Renal cortex interstitium (tissue), 15 donors: Measurements from ENCODE around the gene DNAJB11. TPM values are rescaled to one million over a fixed set of nuclear protein-coding genes. Genes with fewer than 3 reads are reported as not detected.
"Not testable (repeated sequence)": the region's sequence is repeated elsewhere in the genome, so short reads cannot be mapped to it uniquely, and the experiment has no call there.

ENCODE experiments used
- DNase-seq, 11 donors: peaks; one replicate each; pipeline ENCODE4 v3.0.0-alpha.2; 2013; ENCODE audit warnings: low read depth in 9 of 11, low spot score in 4 of 11; ENCODE audit errors: extremely low read depth in 1 of 11
- long read RNA-seq, 16 experiments: transcript quantifications; one replicate each; lab custom pipeline, GENCODE V29; 2026
- polyA plus RNA-seq, 3 donors: library from polyadenylated mRNA; unstranded; fragments of 120-200 nt; gene quantifications; one replicate each; pipeline ENCODE4 v1.2.1, GENCODE V29; 2013; ENCODE audit not compliant: insufficient read length in 3 of 3

Gene DNAJB11
- polyA plus RNA-seq = 10 to 100 TPM; 70.0 to 73.5 (median 70.2) TPM
- long read RNA-seq, donor 1, transcript DNAJB11-201 (10 exons, 1,688 nt) = major isoform, 24 of 24 reads
- long read RNA-seq, donor 1, partial matches to known transcripts = 0 of 24 reads
- long read RNA-seq, donor 1, other reads (novel, unspliced or antisense) = 0 of 24 reads
- long read RNA-seq, donor 2, full-length matches to known transcripts = 20 of 20 reads
- long read RNA-seq, donor 2, partial matches to known transcripts = 0 of 20 reads
- long read RNA-seq, donor 2, other reads (novel, unspliced or antisense) = 0 of 20 reads
- long read RNA-seq, donor 3, full-length matches to known transcripts = 45 of 58 reads
- long read RNA-seq, donor 3, partial matches to known transcripts = 13 of 58 reads
- long read RNA-seq, donor 3, other reads (novel, unspliced or antisense) = 0 of 58 reads
- long read RNA-seq, donor 4, full-length matches to known transcripts = 25 of 33 reads
- long read RNA-seq, donor 4, partial matches to known transcripts = 8 of 33 reads
- long read RNA-seq, donor 4, other reads (novel, unspliced or antisense) = 0 of 33 reads
- long read RNA-seq, donor 5 = 0 reads
- long read RNA-seq, donor 6, transcript DNAJB11-201 (10 exons, 1,688 nt) = major isoform, 15 of 32 reads
- long read RNA-seq, donor 6, partial matches to known transcripts = 14 of 32 reads
- long read RNA-seq, donor 6, other reads (novel, unspliced or antisense) = 0 of 32 reads
- long read RNA-seq, donor 7, full-length matches to known transcripts = 31 of 38 reads
- long read RNA-seq, donor 7, partial matches to known transcripts = 7 of 38 reads
- long read RNA-seq, donor 7, other reads (novel, unspliced or antisense) = 0 of 38 reads
- long read RNA-seq, donor 8, full-length matches to known transcripts = 38 of 53 reads
- long read RNA-seq, donor 8, partial matches to known transcripts = 15 of 53 reads
- long read RNA-seq, donor 8, other reads (novel, unspliced or antisense) = 0 of 53 reads
- long read RNA-seq, donor 9, full-length matches to known transcripts = 35 of 40 reads
- long read RNA-seq, donor 9, partial matches to known transcripts = 5 of 40 reads
- long read RNA-seq, donor 9, other reads (novel, unspliced or antisense) = 0 of 40 reads
- long read RNA-seq, donor 10, full-length matches to known transcripts = 26 of 26 reads
- long read RNA-seq, donor 10, partial matches to known transcripts = 0 of 26 reads
- long read RNA-seq, donor 10, other reads (novel, unspliced or antisense) = 0 of 26 reads
- long read RNA-seq, donor 11, transcript DNAJB11-201 (10 exons, 1,688 nt) = major isoform, 18 of 23 reads
- long read RNA-seq, donor 11, partial matches to known transcripts = 5 of 23 reads
- long read RNA-seq, donor 11, other reads (novel, unspliced or antisense) = 0 of 23 reads
- long read RNA-seq, donor 12, transcript DNAJB11-201 (10 exons, 1,688 nt) = major isoform, 7 of 13 reads
- long read RNA-seq, donor 12, partial matches to known transcripts = 6 of 13 reads
- long read RNA-seq, donor 12, other reads (novel, unspliced or antisense) = 0 of 13 reads
- long read RNA-seq, donor 13 = 0 reads
- long read RNA-seq, donor 14, full-length matches to known transcripts = 25 of 30 reads
- long read RNA-seq, donor 14, partial matches to known transcripts = 5 of 30 reads
- long read RNA-seq, donor 14, other reads (novel, unspliced or antisense) = 0 of 30 reads
- long read RNA-seq, donor 15, transcript DNAJB11-201 (10 exons, 1,688 nt) = major isoform, 13 of 13 reads
- long read RNA-seq, donor 15, partial matches to known transcripts = 0 of 13 reads
- long read RNA-seq, donor 15, other reads (novel, unspliced or antisense) = 0 of 13 reads
- long read RNA-seq, donor 16, full-length matches to known transcripts = 65 of 73 reads
- long read RNA-seq, donor 16, partial matches to known transcripts = 8 of 73 reads
- long read RNA-seq, donor 16, other reads (novel, unspliced or antisense) = 0 of 73 reads

DNA sequence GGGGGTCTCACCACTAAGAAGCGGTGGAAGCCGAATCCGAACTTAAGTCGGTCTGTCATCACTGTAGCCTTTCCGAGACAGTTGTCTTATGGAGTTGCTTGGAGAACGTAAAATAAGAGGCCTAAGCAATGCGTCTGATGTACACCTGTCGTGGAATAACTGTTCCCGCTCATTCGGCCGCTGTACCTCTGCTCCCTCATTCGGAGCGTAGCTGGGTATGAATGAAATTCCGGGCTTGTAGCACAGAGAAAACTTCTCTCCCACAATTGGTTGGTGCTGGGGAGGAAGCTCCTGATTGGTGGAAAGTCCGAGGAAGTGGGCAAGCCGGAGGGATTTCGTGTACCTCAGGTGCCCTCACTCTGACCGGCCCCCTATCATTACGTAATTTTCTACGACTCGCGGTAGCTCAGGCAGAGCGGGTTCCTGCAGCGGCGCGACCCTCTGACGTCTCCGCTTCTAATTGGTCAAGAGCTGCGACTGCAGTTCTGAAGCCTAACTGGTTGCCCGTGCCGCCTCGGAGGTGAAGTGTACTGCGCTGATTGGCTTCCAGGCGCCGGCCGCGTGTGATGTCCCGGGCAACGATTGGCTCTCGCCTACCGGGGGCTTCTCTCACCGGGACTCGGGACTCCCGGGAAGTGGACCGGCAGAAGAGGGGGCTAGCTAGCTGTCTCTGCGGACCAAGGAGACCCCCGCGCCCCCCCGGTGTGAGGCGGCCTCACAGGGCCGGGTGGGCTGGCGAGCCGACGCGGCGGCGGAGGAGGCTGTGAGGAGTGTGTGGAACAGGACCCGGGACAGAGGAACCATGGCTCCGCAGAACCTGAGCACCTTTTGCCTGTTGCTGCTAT, at the start of gene DNAJB11:
Gene DNAJB11 (plus strand): TSS at position 625 of the 845 bp plus-strand sequence. CDS start 178 bp downstream, at position 803.
- peak; percentile 96 to 100 (median 100) for DNase-seq

GRCh38 chr3:186520957-186521842, 49.3 kb upstream of the DNAJB11 start:
- DNase-seq = peak in 2 of 11 donors; percentile 10 to 54

DNA sequence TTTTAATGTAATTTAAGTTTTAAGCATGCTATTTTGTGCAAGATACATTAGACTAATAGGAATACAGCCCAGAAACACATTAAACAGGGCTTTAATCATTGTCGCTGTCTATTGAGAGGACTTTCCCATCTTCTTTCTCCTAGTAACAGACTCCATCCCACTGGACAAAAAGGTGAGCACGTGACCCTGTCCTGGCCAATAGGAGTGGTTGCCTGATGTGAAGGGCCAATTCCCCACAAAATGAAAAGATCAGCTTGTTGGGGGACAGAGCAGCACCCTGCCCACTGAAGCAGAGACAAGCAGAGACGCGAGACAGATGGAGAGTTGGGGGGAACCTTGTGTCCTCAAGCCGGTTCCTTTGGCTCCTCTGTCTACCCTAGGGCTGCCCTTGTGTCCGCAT, 47.5 kb upstream of the DNAJB11 start:
- no peak for DNase-seq

DNA sequence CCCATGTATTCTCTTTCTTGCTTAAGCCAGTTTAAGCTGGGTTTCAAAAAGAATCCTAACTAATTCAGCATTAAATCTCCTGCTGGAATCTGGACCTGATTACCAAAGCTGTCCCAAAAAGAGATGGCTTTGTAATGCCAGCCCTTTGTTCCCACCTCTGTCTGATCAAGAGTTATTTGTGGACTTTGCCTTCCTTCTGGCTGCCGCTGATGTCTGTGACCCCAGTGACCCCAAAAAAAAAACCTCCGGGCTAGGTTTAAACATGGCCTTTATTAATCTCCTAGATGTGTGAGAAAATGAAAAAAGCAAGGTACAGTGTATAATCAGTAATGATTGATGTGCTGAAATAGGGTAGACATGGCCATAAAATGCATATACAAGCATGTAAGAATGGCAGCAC, 47.1 kb upstream of the DNAJB11 start:
- DNase-seq = no peak

DNA sequence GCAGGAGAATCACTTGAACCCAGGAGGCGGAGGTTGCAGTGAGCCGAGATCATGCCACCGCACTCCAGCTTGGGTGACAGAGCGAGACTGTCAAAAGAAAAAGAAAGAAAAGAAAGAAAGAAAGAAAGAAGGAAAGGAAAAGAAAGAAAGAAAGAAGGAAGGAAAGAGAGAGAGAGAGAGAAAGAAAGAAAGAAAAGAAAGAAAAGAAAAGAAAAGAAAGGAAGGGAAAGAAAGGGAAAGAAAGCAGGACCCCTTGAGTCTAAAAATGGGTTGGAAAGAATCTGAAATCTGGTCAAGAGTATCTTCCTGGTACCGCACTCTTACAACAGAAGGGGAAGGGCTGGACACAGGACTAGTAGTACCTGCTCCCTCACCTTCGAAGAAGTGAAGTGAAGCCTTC, 45.9 kb upstream of the DNAJB11 start:
- no peak for DNase-seq

DNA sequence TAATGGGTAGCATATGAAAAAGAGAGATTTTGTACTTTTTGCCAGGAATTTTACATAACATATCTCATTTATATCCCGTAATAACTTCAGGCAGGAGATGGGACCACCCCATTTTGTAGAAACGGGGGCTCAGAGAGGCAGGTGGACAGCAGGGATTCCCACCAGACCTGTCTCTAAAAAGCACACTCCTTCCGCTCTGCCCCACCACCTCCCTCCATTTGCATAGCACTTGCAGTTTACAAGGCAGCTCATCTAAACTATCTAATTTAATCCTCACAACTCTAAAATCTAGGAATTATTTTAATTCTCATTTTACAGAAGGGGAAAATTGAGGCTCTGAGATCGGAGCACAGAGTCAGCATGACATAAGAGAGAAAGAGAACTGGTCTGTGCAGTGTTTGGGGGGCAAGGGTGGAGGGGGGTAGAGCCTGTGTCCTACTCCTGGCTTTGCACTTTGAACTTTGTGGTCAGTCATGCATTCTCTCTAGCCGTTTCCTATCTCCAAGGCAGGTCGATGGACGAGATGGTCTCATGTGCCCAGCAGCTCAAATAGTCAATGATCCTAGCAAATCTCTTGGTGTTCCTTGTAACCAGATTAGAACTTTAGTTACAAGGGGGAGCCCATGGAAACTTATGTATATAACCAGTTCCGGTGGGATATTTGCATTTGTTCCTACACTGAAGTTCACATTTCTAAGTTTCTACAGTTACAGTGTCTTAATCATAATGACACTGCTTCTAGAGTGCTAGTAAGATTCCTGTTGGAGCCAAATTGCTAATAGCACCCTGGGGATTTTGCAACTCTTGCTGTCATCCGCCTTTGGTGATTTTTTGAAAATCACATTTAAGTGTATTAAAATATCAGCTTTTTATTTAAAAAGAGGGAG, 44.9 kb upstream of the DNAJB11 start:
- no peak for DNase-seq

GRCh38 chr3:186526256-186526606, 44.3 kb upstream of the DNAJB11 start:
- peak in 4 of 11 donors; percentile 12 to 55 (median 37) for DNase-seq

DNA sequence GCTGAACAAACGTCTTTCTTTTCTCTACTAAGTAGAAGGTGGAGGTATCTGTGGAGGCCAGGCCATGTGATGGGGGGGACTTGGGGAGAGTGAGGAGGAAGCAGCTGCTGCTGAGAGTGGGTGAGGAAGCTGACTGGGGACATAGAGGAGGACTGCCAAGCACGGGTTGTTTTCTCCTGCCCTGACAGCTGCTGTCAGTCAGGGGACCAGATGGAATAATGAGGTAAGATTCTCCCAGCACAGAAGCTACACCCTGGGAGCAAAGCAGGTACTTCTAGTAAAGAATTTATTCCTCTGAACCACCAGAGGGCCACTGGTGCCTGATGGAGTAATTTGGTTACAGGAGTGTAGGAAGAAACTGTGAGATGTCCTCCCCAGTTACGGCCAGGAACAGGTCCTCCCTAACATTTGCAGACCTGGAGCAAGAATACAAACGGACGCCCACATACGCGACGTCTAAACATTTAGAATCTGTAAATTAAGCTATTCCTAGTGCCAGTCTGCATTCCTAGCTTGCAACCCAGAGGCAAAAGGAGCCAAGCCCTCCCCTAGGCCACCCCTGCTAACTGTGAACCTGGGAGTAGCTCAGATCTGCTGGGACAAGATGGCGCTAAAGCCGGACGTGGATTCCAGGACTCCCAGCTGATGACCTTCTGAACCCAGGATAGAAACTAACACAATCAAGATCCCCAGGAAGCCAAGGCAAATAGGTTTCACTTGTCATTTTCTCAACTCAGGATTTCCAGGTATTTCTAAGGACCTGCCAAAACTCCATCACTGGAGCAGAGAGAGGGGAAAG, 41.1 kb upstream of the DNAJB11 start:
- DNase-seq = no peak

GRCh38 chr3:186530415-186530814, 40.1 kb upstream of the DNAJB11 start:
- peak in 2 of 11 donors; percentile 13 to 31 for DNase-seq

GRCh38 chr3:186531694-186532093, 38.8 kb upstream of the DNAJB11 start:
- not testable (repeated sequence) for DNase-seq

- peak in 2 of 11 donors; percentile 9 to 15 for DNase-seq
Observed at GRCh38 chr3:186532598-186533072, 37.9 kb upstream of the DNAJB11 start.

DNA sequence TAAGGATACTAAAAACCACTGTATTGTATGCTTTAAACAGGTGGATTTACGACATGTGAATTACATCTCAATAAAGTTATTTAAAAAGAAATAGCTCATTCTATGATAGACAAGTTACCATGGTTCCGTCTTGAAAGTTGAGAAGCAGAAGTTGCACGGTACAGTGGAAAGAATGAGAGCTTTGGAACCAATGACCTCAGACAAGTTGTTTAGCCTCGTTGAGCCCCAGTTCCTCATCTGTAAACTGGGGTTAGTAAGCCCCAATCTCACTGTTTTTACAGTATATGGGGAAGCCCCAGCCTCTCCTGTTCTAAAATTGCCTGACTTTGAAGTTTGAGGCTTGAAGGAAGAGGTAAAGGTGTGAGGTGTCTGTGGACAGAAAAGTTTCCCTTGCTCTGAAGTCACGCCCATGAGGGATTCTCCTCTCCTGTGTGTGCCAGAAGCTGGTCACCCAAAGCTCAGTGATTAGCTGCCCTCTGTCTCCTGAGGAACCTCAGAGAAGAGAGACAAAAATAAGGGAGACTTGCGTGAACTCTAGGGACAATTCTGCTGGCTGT, 36.3 kb upstream of the DNAJB11 start:
- no peak for DNase-seq

DNA sequence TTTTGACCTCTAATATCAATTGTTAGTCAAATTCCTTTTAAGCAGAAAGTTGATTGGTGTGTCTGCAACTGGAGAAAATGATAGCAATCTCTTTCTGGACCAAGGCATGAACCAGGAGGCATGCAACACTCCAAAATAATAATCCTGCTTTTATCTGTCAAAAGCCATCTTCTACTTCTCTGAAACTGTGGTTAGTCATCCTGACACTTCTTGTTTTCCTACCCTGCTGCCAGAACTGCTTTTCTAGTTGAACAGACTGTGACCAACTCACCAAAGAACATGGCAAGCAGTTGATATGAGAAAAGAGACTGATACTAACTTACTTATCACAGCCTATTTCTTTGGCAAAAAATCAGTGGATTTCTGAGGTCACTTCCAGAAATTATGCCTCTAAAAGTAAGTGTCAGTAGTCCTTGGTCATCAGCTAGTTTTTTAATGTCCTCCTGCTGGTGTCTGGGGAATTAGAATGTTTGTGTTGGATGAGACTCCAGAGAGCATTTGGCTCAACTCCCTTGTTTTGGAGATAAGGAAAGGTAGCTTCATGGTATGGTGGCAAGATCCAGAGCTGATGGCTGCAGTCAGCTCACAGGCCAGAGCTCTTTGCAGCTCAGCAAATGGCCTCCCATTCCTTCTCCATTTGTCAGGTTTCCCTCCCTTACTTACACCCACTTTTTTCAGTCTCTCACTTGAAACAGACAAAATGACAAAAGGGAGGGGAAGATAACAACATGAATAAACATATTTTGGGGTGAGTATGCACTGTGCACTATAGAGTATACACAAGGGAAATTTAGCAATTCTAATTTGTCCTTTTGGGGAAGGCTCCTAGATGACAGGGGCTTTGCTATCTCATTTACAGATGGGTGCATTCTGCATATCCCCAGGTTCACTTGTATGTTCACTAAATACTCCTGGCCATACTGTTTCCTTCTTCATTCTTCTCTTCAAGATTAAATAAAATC, 33.4 kb upstream of the DNAJB11 start:
- DNase-seq = no peak
